ENCODE measurements around the gene RAPGEF6. TPM values are rescaled to one million over a fixed set of nuclear protein-coding genes. Genes with fewer than 3 reads are reported as not detected.

RAPGEF6 gene
- polyA plus RNA-seq, 1 donor (not counting 4 experiments of a cell fraction or from before 2014, with no cell fraction given), result 8.7 TPM

DNA sequence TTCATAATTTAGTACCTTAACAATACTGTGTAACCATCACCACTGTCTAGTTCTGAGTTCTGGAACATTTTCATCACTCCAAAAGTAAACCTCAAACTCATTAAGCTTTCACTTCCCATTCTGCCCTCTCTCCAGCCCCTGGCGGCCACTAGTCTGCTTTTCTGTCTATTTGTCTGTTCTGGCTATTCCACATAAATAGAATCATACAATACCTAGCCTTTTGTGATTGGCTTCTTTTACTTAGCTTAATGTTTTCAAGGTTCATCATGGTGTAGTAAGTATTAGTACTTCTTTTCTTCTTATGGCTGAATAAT lies 138.7 kb downstream of the RAPGEF6 start:
- FAIRE-seq, result no peak

DNA sequence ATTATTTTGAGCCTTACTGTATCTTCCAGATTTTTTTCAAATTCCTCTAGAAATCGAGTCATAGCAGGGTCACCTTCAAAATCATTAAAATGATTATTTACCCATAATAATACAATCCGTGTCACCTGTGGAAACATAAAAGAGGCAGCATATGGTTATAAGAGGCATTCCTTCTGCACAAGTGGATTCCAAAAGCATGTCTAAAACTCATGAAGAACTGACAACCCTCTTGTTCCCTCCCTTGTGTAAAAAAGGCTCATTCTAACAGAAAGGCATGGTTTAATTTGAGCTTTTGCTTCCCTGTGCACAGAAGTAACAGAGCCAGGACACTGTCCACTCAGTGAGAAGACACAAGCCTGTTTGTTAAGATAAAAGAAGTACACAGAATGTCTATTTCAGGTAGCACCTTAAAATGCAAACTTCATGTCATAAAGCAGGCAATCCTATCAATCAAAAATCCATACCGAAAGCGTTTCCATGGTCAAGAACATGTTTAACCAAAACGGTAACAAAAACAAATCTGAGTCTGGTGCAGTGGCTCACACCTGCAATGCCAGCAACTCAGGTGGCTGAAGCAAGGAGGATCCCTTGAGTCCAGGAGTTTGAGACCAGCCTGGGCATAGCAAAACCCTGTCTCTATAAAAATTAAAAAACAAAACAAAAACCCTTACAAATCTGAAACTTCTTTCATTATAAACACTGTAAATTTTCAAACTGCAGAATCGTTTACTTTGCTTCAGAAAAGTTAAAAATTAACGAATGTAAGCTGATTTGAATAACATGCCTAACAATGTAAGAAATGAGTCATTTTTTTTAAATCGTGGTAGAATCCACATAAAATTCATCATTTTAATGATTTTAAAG lies 139.3 kb downstream of the RAPGEF6 start:
- H3K27ac ChIP-seq (ENCODE audit: control insufficient read depth, insufficient read depth, low read length), result no peak overlapping the region
- no peaks in the 10 kb centered on the region for H3K9me1 ChIP-seq (ENCODE audit: control insufficient read depth, extremely low read depth, insufficient read depth, low read length)
- H3K27me3 ChIP-seq (ENCODE audit: control insufficient read depth, extremely low read depth, insufficient read depth, low read length), result no peaks in the 10 kb centered on the region
- no peaks in the 10 kb centered on the region for H3K4me1 ChIP-seq (ENCODE audit: control insufficient read depth, extremely low read depth, insufficient read depth, low read length)
- no peak overlapping the region for H3K4me3 ChIP-seq (ENCODE audit: control insufficient read depth in 2 of 3, extremely low read depth in 1 of 3, insufficient read depth in 2 of 3, low read depth in 1 of 3, low read length in 3 of 3)
- no peaks in the 10 kb centered on the region for H4K20me1 ChIP-seq (ENCODE audit: control insufficient read depth, extremely low read depth, insufficient read depth, low read length)
- FAIRE-seq, result no peak
- H3K4me2 ChIP-seq (ENCODE audit: control insufficient read depth, extremely low read depth, insufficient read depth, low read depth, low read length), result no peak overlapping the region
- TF ChIP-seq, protein P1, sequence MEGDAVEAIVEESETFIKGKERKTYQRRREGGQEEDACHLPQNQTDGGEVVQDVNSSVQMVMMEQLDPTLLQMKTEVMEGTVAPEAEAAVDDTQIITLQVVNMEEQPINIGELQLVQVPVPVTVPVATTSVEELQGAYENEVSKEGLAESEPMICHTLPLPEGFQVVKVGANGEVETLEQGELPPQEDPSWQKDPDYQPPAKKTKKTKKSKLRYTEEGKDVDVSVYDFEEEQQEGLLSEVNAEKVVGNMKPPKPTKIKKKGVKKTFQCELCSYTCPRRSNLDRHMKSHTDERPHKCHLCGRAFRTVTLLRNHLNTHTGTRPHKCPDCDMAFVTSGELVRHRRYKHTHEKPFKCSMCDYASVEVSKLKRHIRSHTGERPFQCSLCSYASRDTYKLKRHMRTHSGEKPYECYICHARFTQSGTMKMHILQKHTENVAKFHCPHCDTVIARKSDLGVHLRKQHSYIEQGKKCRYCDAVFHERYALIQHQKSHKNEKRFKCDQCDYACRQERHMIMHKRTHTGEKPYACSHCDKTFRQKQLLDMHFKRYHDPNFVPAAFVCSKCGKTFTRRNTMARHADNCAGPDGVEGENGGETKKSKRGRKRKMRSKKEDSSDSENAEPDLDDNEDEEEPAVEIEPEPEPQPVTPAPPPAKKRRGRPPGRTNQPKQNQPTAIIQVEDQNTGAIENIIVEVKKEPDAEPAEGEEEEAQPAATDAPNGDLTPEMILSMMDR (optimal IDR thresholded peaks at IDR 0.05 in 1 of 3, IDR thresholded peaks at IDR 0.05 in 1 of 3, conservative IDR thresholded peaks at IDR 0.05 in 1 of 3; ENCODE audit: extremely low read depth in 1 of 3, insufficient read depth in 2 of 3, low read length in 3 of 3), result no peak
- no peak for TF ChIP-seq EZH2 (IDR thresholded peaks at IDR 0.05; ENCODE audit: low read length)
- peaks cover 2 to 7% of the 10 kb centered on the region in 2 experiments for H3K36me3 ChIP-seq (ENCODE audit: control insufficient read depth in 2 of 2, extremely low read depth in 1 of 2, insufficient read depth in 2 of 2, low read length in 2 of 2)
- no peak overlapping the region for H2AFZ ChIP-seq (ENCODE audit: control insufficient read depth, low read length)
- dilution Hi-C loops (cut with MboI; ENCODE audit: extremely low pct_ligation_motif_present, low sequenced_read_pairs), result no loop called here
- no peak overlapping the region for H3K9ac ChIP-seq (ENCODE audit: control insufficient read depth, extremely low read depth, insufficient read depth, low read length)
- no peaks in the 10 kb centered on the region for H3K79me2 ChIP-seq (ENCODE audit: control insufficient read depth, insufficient read depth, low read length)
- H3K9me3 ChIP-seq (ENCODE audit: control insufficient read depth, low read depth, low read length), result no peaks in the 10 kb centered on the region
- no peak for DNase-seq (ENCODE audit: low read depth, low spot score)

More for the DNA sequence above, 138.7 kb downstream of the RAPGEF6 start:
- Histone ChIP-seq H3K79me2 (ENCODE audit: control insufficient read depth, insufficient read depth, low read length) (no peaks in the 10 kb centered on the region), H4K20me1 (ENCODE audit: control insufficient read depth, extremely low read depth, insufficient read depth, low read length) (no peaks in the 10 kb centered on the region), H3K27ac (ENCODE audit: control insufficient read depth, insufficient read depth, low read length) (no peak overlapping the region), H3K4me3 (ENCODE audit: control insufficient read depth in 2 of 3, extremely low read depth in 1 of 3, insufficient read depth in 2 of 3, low read depth in 1 of 3, low read length in 3 of 3) (no peak overlapping the region), H3K4me1 (ENCODE audit: control insufficient read depth, extremely low read depth, insufficient read depth, low read length) (no peaks in the 10 kb centered on the region), H3K4me2 (ENCODE audit: control insufficient read depth, extremely low read depth, insufficient read depth, low read depth, low read length) (no peak overlapping the region), H3K9ac (ENCODE audit: control insufficient read depth, extremely low read depth, insufficient read depth, low read length) (no peak overlapping the region), H3K36me3 (ENCODE audit: control insufficient read depth in 2 of 2, extremely low read depth in 1 of 2, insufficient read depth in 2 of 2, low read length in 2 of 2) (peaks cover 2 to 7% of the 10 kb centered on the region in 2 experiments), H3K9me1 (ENCODE audit: control insufficient read depth, extremely low read depth, insufficient read depth, low read length) (no peaks in the 10 kb centered on the region), H2AFZ (ENCODE audit: control insufficient read depth, low read length) (no peak overlapping the region), H3K9me3 (ENCODE audit: control insufficient read depth, low read depth, low read length) (no peaks in the 10 kb centered on the region), H3K27me3 (ENCODE audit: control insufficient read depth, extremely low read depth, insufficient read depth, low read length) (no peaks in the 10 kb centered on the region)
- TF ChIP-seq, protein P1 (optimal IDR thresholded peaks at IDR 0.05 in 1 of 3, IDR thresholded peaks at IDR 0.05 in 1 of 3, conservative IDR thresholded peaks at IDR 0.05 in 1 of 3; ENCODE audit: extremely low read depth in 1 of 3, insufficient read depth in 2 of 3, low read length in 3 of 3), result no peak
- no peak for TF ChIP-seq EZH2 (IDR thresholded peaks at IDR 0.05; ENCODE audit: low read length)
- DNase-seq (ENCODE audit: low read depth, low spot score), result no peak
- dilution Hi-C loops (cut with MboI; ENCODE audit: extremely low pct_ligation_motif_present, low sequenced_read_pairs), result no loop called here

Measured in keratinocyte (primary cell).